LNCAP (cell line): ENCODE data around the gene BCAS3.

ENCODE experiments used
- CTCF ChIP-seq: fragments of 450-650 bp; IDR thresholded peaks from 2 replicates; pipeline ENCODE4 v1.5.1; 2017; ENCODE audit warnings: mild to moderate bottlenecking

Gene BCAS3

GRCh38 chr17:60864708-60865005 lies 187.0 kb downstream of the BCAS3 start:
- no peak for TF ChIP-seq CTCF

- no peak for TF ChIP-seq CTCF
Measured at GRCh38 chr17:60874772-60875171, 197.1 kb downstream of the BCAS3 start.

- no peak for TF ChIP-seq CTCF
Measured at GRCh38 chr17:60887614-60888028, 210.0 kb downstream of the BCAS3 start.

GRCh38 chr17:60888812-60889709 lies 211.4 kb downstream of the BCAS3 start:
- no peak for TF ChIP-seq CTCF

- TF ChIP-seq CTCF = no peak
Measured at GRCh38 chr17:60891149-60891548, 213.5 kb downstream of the BCAS3 start.

- no peak for TF ChIP-seq CTCF
Measured at GRCh38 chr17:60893475-60893874, 215.8 kb downstream of the BCAS3 start.

- no peak for TF ChIP-seq CTCF
Measured at GRCh38 chr17:60896996-60897395, 219.3 kb downstream of the BCAS3 start.

GRCh38 chr17:60899115-60899514 lies 221.5 kb downstream of the BCAS3 start:
- no peak for TF ChIP-seq CTCF
